A673 (cell line): ENCODE results near the gene PLA2G5.

Experiments used
- CTCF ChIP-seq: fragments of 300-800, 200-600 bp; sonication (generic); conservative IDR thresholded peaks from 2 replicates; pipeline ENCODE4 v1.5.1; 2017; ENCODE audit warnings: low read depth, mild to moderate bottlenecking, antibody characterized with exemption, low read length, moderate library complexity, mixed read lengths
- EZH2 ChIP-seq: fragments of 200-600 bp; sonication (generic); IDR thresholded peaks from 2 replicates; pipeline ENCODE4 v1.6.1; 2017; ENCODE audit warnings: borderline replicate concordance, low read depth, mild to moderate bottlenecking, mixed read lengths, antibody characterized with exemption, low read length; ENCODE audit not compliant: poor library complexity, severe bottlenecking

- no peak for TF ChIP-seq CTCF
- TF ChIP-seq EZH2 = no peak
Measured at GRCh38 chr1:20080441-20081352, 10.7 kb downstream of the PLA2G5 start.
